Erythroblast (primary cell): ENCODE results near the gene ADAMTS2.

ENCODE experiments used
- DNase-seq, 2 experiments: peaks; one replicate each; lab custom pipeline; 2025; lab: John Stamatoyannopoulos, UW
- GATA1 ChIP-seq: IDR thresholded peaks from 2 replicates; pipeline ENCODE4 v1.6.1; 2011; ENCODE audit warnings: low read depth, mild to moderate bottlenecking, control low read depth, low read length, moderate library complexity
- POLR2A ChIP-seq: IDR thresholded peaks from 2 replicates; pipeline ENCODE4 v1.6.1; 2011; ENCODE audit warnings: mild to moderate bottlenecking, low read length

The ADAMTS2 gene

GRCh38 chr5:179319741-179320281, 25.4 kb downstream of the ADAMTS2 start:
- no peak for DNase-seq
- no peak for TF ChIP-seq POLR2A
- TF ChIP-seq GATA1 = no peak

- no peak for DNase-seq
- no peak for TF ChIP-seq POLR2A
- no peak for TF ChIP-seq GATA1
These were observed 26.1 kb downstream of the ADAMTS2 start for GRCh38 chr5:179319123-179319522.

- TF ChIP-seq POLR2A = no peak
- no peak for TF ChIP-seq GATA1
These were observed 26.9 kb downstream of the ADAMTS2 start for GRCh38 chr5:179318221-179318955.

GRCh38 chr5:179317411-179318220, 27.6 kb downstream of the ADAMTS2 start:
- DNase-seq = no peak
- TF ChIP-seq GATA1 (no peak), POLR2A (no peak)

More at GRCh38 chr5:179318221-179318955, 26.9 kb downstream of the ADAMTS2 start:
- DNase-seq = no peak

- no peak for DNase-seq
These were observed 28.3 kb downstream of the ADAMTS2 start for GRCh38 chr5:179316982-179317381.

GRCh38 chr5:179316111-179316551, 29.1 kb downstream of the ADAMTS2 start:
- TF ChIP-seq GATA1 (no peak), POLR2A (no peak)
- no peak for DNase-seq

More at GRCh38 chr5:179316982-179317381, 28.3 kb downstream of the ADAMTS2 start:
- TF ChIP-seq GATA1 (no peak), POLR2A (no peak)

GRCh38 chr5:179315356-179315890, 29.8 kb downstream of the ADAMTS2 start:
- no peak for TF ChIP-seq GATA1
- no peak for TF ChIP-seq POLR2A
- no peak for DNase-seq

- DNase-seq = no peak
- TF ChIP-seq POLR2A (no peak), GATA1 (no peak)
These were observed 30.5 kb downstream of the ADAMTS2 start for GRCh38 chr5:179314606-179315355.

- no peak for TF ChIP-seq POLR2A
- no peak for TF ChIP-seq GATA1
- DNase-seq = no peak
These were observed 31.3 kb downstream of the ADAMTS2 start for GRCh38 chr5:179313849-179314521.

GRCh38 chr5:179312557-179313235, 32.6 kb downstream of the ADAMTS2 start:
- TF ChIP-seq GATA1 = no peak
- no peak for TF ChIP-seq POLR2A
- DNase-seq = no peak

- no peak for TF ChIP-seq POLR2A
- TF ChIP-seq GATA1 = no peak
- no peak for DNase-seq
These were observed 33.7 kb downstream of the ADAMTS2 start for GRCh38 chr5:179311581-179311980.

- no peak for TF ChIP-seq POLR2A
- no peak for TF ChIP-seq GATA1
- DNase-seq = no peak
These were observed 34.2 kb downstream of the ADAMTS2 start for GRCh38 chr5:179311091-179311470.
